ENCODE measurements around the gene ZC3H13.

The ZC3H13 gene, protein sequence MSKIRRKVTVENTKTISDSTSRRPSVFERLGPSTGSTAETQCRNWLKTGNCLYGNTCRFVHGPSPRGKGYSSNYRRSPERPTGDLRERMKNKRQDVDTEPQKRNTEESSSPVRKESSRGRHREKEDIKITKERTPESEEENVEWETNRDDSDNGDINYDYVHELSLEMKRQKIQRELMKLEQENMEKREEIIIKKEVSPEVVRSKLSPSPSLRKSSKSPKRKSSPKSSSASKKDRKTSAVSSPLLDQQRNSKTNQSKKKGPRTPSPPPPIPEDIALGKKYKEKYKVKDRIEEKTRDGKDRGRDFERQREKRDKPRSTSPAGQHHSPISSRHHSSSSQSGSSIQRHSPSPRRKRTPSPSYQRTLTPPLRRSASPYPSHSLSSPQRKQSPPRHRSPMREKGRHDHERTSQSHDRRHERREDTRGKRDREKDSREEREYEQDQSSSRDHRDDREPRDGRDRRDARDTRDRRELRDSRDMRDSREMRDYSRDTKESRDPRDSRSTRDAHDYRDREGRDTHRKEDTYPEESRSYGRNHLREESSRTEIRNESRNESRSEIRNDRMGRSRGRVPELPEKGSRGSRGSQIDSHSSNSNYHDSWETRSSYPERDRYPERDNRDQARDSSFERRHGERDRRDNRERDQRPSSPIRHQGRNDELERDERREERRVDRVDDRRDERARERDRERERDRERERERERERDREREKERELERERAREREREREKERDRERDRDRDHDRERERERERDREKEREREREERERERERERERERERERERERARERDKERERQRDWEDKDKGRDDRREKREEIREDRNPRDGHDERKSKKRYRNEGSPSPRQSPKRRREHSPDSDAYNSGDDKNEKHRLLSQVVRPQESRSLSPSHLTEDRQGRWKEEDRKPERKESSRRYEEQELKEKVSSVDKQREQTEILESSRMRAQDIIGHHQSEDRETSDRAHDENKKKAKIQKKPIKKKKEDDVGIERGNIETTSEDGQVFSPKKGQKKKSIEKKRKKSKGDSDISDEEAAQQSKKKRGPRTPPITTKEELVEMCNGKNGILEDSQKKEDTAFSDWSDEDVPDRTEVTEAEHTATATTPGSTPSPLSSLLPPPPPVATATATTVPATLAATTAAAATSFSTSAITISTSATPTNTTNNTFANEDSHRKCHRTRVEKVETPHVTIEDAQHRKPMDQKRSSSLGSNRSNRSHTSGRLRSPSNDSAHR (N-terminal part only)

DNA sequence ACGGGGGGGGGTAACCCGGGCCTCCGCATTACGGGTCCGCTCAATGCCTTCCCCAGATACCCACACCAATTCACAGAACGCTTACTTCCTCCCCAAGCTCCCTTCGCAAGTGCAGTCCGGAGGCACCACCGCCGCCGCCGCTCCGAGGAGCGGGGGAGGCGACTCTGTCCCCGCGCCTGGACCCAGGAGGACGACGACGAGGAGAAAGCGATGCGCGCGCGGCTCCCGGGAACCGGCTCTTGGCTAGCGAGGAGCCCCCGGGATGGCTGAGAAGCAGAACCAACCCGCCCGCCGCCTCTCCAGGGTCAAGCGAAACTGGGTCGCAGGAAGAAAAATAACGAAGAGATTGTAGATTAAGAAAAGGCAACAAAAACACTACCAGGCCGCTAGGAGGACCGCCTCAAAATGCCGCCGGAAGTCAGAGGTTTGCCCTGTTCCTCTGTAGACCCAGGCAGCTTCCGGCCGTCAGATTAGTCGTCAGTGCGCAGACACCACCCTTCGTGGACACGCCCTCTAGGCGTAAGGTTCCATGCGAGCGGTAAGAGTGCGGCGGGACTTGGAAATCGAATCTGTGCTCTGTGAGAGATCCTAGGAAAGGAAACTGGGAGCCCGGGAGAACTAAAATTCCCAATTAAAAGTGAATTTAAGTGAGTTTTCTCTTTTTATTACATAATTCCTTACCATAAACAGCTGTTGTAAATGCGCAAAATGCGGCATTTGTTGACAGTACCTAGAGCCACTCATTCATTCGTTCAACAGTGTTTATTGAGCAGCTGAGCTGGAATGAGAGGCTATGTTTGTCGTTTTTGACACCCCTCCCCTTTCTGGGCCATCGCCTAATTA lies at the start of gene ZC3H13:
Gene ZC3H13 (minus strand): TSS at position 428 of the 843 bp plus-strand sequence. CDS start 7,239 bp downstream, outside the sequence.
- peak; percentile 88 for DNase-seq

DNA sequence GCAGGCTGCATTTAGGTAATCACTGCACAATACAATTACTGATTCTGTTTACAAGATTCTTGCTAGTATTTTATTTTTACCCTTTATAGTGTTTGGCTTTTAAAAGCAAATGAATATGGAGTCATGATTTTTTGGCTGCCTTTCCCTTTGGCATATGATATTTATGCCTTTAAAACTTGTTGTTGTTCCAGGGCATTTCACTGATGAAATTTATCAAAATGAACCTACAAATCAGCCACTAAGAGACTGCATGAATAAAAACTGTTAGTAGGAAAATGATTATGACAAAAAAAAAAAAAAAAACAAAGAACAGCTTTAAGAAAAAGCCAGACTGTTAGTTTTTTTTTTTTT lies 49.7 kb upstream of the ZC3H13 start:
- DNase-seq = no peak

DNA sequence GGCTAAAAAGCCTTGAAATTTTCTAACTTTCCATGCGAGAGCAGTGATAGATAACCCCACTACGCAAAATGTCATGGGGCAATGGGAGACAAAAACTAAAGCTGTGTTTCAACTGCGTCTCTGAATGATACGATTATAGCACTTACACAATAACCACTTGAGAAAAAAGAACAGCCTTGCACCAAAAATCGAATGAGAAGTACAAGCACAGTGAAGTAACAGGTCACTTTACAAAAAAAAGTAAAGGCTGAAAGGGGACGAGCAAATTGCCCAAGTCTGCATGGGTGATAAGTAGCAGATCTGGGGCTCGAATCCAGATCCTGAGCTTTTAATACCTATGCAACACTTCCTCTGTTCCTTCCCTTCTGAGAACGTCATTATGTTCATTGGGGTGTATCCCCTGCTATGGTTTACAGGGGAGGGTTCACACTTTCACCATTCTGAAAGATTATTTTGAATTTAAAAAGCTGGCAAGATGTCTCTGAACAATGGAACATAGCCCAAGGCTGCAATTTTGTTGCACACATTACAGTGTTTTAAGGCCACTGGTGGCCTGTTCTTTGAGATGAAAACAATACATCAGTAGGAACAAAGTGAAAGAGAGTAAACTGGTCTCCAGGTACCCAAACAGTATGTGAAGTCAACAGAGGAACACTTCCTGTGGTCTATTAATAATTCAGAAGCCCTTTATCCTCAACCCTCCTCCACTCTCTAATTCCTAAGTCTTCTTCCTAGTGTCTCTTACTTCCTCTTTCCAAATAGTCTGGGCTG lies 49.1 kb upstream of the ZC3H13 start:
- no peak for DNase-seq

- no peak for DNase-seq
Measured at GRCh38 chr13:46101002-46101401, 48.5 kb upstream of the ZC3H13 start.

GRCh38 chr13:46100191-46100815 lies 47.8 kb upstream of the ZC3H13 start:
- no peak for DNase-seq

DNA sequence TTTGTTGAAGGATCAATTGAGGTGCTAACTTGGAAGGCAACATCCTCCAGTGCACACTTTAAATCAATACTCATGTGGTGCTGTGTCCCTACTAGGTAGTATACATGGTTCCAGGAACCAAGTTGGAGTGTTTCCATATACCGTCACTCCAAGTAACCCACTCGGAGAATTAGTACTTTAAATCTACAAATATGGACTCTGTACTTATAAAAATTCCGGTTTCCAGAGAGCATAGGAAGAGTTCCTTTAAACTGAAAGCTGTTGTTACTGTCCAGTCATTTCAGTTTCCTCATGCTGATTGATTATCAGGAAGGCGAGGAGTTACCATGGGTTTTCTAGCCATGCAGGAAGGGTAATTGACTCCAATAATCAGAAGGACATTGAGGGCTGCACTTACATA lies 45.1 kb upstream of the ZC3H13 start:
- DNase-seq = no peak

GRCh38 chr13:46097015-46097414 lies 44.5 kb upstream of the ZC3H13 start:
- no peak for DNase-seq

GRCh38 chr13:46094478-46094877 lies 41.9 kb upstream of the ZC3H13 start:
- DNase-seq = no peak

DNA sequence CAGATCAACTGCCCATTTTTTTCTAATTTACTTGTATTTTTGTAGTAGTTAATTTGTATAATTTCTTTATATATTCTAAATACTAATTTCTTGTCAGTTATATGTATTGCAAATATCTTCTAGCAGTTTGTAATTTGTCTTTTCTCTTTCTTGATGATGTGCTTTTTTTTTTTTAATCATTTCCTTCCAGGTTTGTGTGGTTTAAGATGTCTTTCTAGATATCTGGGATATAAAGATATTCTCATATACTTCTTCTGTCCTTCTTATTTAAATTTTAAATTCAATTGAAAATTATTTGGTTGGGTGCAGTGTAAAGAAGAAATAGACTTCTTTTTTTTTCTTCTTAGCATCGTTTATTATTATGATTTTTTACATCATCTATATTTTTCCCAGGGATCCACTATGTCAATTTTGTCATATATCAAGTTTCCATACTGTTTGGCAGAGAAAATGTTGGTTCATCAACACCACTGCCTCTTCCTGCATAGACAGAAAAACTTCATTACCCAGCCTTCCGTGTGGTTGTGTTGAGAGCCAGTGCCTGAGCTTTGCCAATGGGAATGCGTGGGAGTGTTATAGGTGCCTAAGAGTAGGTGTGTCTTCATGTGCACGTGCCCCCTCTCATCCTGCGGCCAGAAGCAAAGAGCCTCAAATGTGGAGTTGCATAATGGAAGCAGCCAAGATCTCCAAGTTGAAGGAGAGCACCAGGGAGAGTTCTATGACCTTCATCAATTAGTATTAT lies 36.4 kb upstream of the ZC3H13 start:
- DNase-seq = no peak

DNA sequence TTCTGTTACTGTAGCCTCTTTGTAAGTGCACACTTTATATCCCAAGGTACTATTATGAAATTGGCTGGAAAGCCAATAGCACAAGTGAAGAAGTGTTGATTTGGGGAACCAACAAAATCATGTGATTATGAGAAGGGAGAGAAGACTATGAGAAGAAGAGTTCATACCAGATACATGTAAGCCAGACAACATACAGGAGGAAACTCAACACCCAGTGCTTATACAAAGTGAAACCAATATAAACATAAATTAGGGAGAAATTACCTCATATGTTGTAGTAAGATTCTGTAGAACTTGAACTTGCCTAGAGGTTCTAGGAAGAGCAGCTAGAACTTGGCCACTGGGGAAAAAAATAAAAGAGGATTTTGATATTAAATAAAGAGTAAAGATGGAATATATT lies 34.9 kb upstream of the ZC3H13 start:
- no peak for DNase-seq

- DNase-seq = no peak
Measured at GRCh38 chr13:46086985-46087384, 34.4 kb upstream of the ZC3H13 start.

- DNase-seq = no peak
Measured at GRCh38 chr13:46086421-46086922, 33.9 kb upstream of the ZC3H13 start.

DNA sequence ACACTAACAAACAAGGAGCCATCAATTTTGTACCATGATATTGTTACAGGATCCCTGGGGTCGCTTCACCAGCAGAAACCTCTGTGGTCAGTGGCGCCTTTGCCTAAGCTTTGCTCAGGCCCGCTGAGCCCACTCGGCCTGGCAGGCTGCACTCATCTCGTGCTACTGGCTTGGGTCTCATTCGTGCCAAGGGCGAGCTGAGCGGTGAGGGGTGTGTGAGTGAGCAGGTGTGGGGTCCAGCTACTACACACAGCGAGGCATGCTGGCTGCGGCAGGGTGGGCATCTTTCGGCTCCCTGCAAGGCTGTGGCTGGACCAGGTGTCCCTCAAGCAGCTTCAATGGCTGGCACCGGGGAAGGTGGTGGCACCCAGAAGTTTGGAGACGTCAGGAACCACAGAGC lies 33.2 kb upstream of the ZC3H13 start:
- DNase-seq = no peak

- DNase-seq = no peak
Measured at GRCh38 chr13:46082324-46082723, 29.8 kb upstream of the ZC3H13 start.

- no peak for DNase-seq
Measured at GRCh38 chr13:46079770-46080169, 27.2 kb upstream of the ZC3H13 start.

GRCh38 chr13:46077265-46077664 lies 24.7 kb upstream of the ZC3H13 start:
- DNase-seq = no peak

GRCh38 chr13:46076827-46077226 lies 24.3 kb upstream of the ZC3H13 start:
- no peak for DNase-seq

- DNase-seq = no peak
Measured at GRCh38 chr13:46075811-46076210, 23.3 kb upstream of the ZC3H13 start.

DNA sequence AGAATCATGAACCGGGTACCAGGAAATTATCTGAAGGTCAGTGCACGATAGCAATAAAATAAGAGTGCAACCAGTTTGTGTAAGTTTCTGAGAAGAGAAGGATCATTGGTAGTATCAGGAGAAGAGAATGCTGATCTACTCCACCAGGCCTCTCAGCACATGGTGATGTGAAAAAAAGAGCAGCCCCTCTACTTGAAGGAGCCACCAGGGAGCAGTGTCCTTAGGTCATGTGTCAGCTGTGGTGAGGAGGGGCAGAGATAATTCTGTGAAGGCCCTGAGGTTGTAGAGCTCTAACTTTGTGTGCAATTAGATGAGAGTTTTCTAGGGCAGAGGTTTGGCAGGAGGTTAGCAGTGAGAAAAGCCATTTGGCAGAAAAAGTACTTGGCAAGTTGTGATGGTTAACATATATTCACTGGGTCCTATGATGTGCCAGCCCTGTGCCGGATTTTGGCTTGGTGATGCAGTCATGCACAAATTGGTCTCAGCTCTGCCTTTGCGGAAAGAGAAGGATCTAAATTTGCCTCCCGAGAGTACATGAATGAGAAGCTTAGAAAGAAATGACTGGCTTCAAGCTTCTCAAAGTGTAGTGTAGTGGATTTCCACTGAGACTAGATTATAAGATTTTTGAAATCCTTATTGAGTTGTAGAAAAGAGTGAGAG lies 19.2 kb upstream of the ZC3H13 start:
- DNase-seq = no peak

- no peak for DNase-seq
Measured at GRCh38 chr13:46063292-46063691, 10.7 kb upstream of the ZC3H13 start.

All from activated CD4-positive, alpha-beta T cell treated with anti-CD3 and anti-CD28 coated beads for 1 hour (primary cell).